ENCODE data around the gene ZSCAN5A. TPM values are rescaled to one million over a fixed set of nuclear protein-coding genes. Genes with fewer than 3 reads are reported as not detected.

Gene ZSCAN5A
- total and polyA plus RNA-seq, 2 donors (not counting 1 experiment from before 2014, with no cell fraction given), result 5.5 to 6.3 TPM

- DNase-seq (ENCODE audit: low read depth in 2 of 2), result peak in 1 of 2 donors; percentile 2
- TF ChIP-seq CTCF (conservative IDR thresholded peaks at IDR 0.05 in 1 of 2, IDR thresholded peaks at IDR 0.05 in 1 of 2; ENCODE audit: low read depth in 1 of 2, low read length in 2 of 2) (no peak), EZH2 (IDR thresholded peaks at IDR 0.05; ENCODE audit: low read length, missing control alignments) (no peak)
- Histone ChIP-seq H2AFZ (ENCODE audit: low read length) (no peak within 1 kb of the TSS), H3K27ac (ENCODE audit: insufficient read depth, low read length) (no peak within 1 kb of the TSS), H3K36me3 (ENCODE audit: control insufficient read depth, insufficient read depth, low read length) (no peaks in the 10 kb centered on the region), H3K4me2 (ENCODE audit: extremely low read depth, insufficient read depth, low read length) (no peak within 1 kb of the TSS), H3K4me3 (replicated peaks in 1 of 4; ENCODE audit: control extremely low read depth in 1 of 4, insufficient read depth in 1 of 4, low read depth in 3 of 4, low read length in 4 of 4) (no peak within 1 kb of the TSS), H3K4me1 (ENCODE audit: control insufficient read depth, extremely low read depth, insufficient read depth, low read length) (no peaks in the 10 kb centered on the region), H3K9ac (ENCODE audit: insufficient read depth, low read length) (no peak within 1 kb of the TSS), H4K20me1 (ENCODE audit: control insufficient read depth, extremely low read depth, insufficient read depth, low read length) (no peaks in the 10 kb centered on the region), H3K79me2 (ENCODE audit: control insufficient read depth, insufficient read depth, low read length) (no peaks in the 10 kb centered on the region), H3K27me3 (ENCODE audit: control insufficient read depth, insufficient read depth, low read length) (no peaks in the 10 kb centered on the region), H3K9me3 (ENCODE audit: control insufficient read depth, insufficient read depth, low read depth, low read length) (no peaks in the 10 kb centered on the region)
Observed at GRCh38 chr19:56272161-56272798, 42.4 kb downstream of the ZSCAN5A start, which contains the start of gene EDDM13. Gene EDDM13 (plus strand): TSS chr19:56272748. CDS start chr19:56272835, 87 bp downstream.

- no peaks in the 10 kb centered on the region for H3K4me1 ChIP-seq (ENCODE audit: control insufficient read depth, extremely low read depth, insufficient read depth, low read length)
- H3K9ac ChIP-seq (ENCODE audit: insufficient read depth, low read length), result no peak overlapping the region
- H3K36me3 ChIP-seq (ENCODE audit: control insufficient read depth, insufficient read depth, low read length), result no peaks in the 10 kb centered on the region
- TF ChIP-seq CTCF (conservative IDR thresholded peaks at IDR 0.05 in 1 of 2, IDR thresholded peaks at IDR 0.05 in 1 of 2; ENCODE audit: low read depth in 1 of 2, low read length in 2 of 2), result no peak
- no peak overlapping the region for H3K4me3 ChIP-seq (replicated peaks in 1 of 4; ENCODE audit: control extremely low read depth in 1 of 4, insufficient read depth in 1 of 4, low read depth in 3 of 4, low read length in 4 of 4)
- H4K20me1 ChIP-seq (ENCODE audit: control insufficient read depth, extremely low read depth, insufficient read depth, low read length), result no peaks in the 10 kb centered on the region
- H3K4me2 ChIP-seq (ENCODE audit: extremely low read depth, insufficient read depth, low read length), result no peak overlapping the region
- H3K79me2 ChIP-seq (ENCODE audit: control insufficient read depth, insufficient read depth, low read length), result no peaks in the 10 kb centered on the region
- no peaks in the 10 kb centered on the region for H3K27me3 ChIP-seq (ENCODE audit: control insufficient read depth, insufficient read depth, low read length)
- no peak overlapping the region for H2AFZ ChIP-seq (ENCODE audit: low read length)
- no peak overlapping the region for H3K27ac ChIP-seq (ENCODE audit: insufficient read depth, low read length)
- no peak for DNase-seq (ENCODE audit: low read depth in 2 of 2)
- H3K9me3 ChIP-seq (ENCODE audit: control insufficient read depth, insufficient read depth, low read depth, low read length), result no peaks in the 10 kb centered on the region
Observed at GRCh38 chr19:56271151-56271550, 43.5 kb downstream of the ZSCAN5A start.

- Histone ChIP-seq H3K27me3 (ENCODE audit: control insufficient read depth, insufficient read depth, low read length) (no peaks in the 10 kb centered on the region), H3K4me3 (replicated peaks in 1 of 4; ENCODE audit: control extremely low read depth in 1 of 4, insufficient read depth in 1 of 4, low read depth in 3 of 4, low read length in 4 of 4) (no peak overlapping the region), H4K20me1 (ENCODE audit: control insufficient read depth, extremely low read depth, insufficient read depth, low read length) (no peaks in the 10 kb centered on the region), H3K9ac (ENCODE audit: insufficient read depth, low read length) (no peak overlapping the region), H3K4me1 (ENCODE audit: control insufficient read depth, extremely low read depth, insufficient read depth, low read length) (no peaks in the 10 kb centered on the region), H3K79me2 (ENCODE audit: control insufficient read depth, insufficient read depth, low read length) (no peaks in the 10 kb centered on the region), H3K27ac (ENCODE audit: insufficient read depth, low read length) (no peak overlapping the region), H2AFZ (ENCODE audit: low read length) (no peak overlapping the region), H3K4me2 (ENCODE audit: extremely low read depth, insufficient read depth, low read length) (no peak overlapping the region), H3K9me3 (ENCODE audit: control insufficient read depth, insufficient read depth, low read depth, low read length) (no peaks in the 10 kb centered on the region), H3K36me3 (ENCODE audit: control insufficient read depth, insufficient read depth, low read length) (no peaks in the 10 kb centered on the region)
- TF ChIP-seq CTCF (conservative IDR thresholded peaks at IDR 0.05 in 1 of 2, IDR thresholded peaks at IDR 0.05 in 1 of 2; ENCODE audit: low read depth in 1 of 2, low read length in 2 of 2) (no peak), EZH2 (IDR thresholded peaks at IDR 0.05; ENCODE audit: low read length, missing control alignments) (no peak)
- no peak for DNase-seq (ENCODE audit: low read depth in 2 of 2)
Observed at GRCh38 chr19:56270676-56271075, 44.0 kb downstream of the ZSCAN5A start.
